MV-4-11 (cell line): Measurements from ENCODE around the gene HOXA11.

Experiments
- DNase-seq: peaks from one replicate; lab custom pipeline; 2025; lab: John Stamatoyannopoulos, UW

The HOXA11 gene

GRCh38 chr7:27180431-27181420 lies 4.3 kb downstream of the HOXA11 start:
- no peak for DNase-seq

DNA sequence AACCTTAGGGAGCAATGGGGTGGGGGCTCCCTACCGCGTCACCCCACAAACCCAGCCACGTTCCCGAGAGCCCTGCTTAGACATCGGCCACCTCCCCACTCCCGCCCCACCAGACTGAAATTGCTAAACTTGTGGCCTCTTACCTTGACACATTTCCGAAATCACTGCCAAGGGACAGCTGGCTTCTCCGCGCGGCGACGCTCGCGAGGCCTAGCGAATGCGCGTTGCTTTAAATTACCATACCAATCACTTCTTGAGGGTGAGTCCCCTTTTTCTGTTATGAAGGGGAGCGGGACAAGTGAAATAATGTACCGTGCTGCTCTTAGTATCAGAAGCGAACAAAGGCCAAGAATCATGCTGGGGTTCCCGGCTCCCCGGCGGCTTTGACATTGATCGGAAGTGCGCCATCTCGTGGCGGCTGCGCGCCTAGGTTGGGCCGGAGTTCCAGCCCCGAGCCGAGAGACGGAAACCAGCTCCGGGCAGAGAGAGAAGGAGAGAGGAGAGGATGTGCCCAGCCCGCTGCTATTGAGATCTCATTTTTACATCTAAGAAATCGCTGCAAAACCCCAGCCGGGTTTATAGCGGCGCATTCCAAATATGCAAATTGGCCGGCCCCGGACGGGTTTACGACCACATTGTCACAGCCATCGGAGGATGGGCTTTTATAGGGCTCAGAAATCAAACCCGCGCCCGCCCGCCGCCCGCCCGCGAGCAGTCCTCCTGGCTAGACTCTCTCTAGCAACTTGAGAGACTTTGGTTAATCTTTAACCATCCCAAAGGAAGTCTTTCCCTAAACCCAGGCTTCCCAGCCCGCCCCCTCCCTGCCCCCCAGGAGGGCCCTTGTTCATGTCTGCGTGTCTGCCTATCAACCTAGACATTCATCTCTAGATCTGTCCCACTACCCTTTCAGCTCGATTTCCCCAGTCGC lies 5.3 kb downstream of the HOXA11 start:
- peak; percentile 41 for DNase-seq

- DNase-seq: no peak
These were observed 6.0 kb downstream of the HOXA11 start for GRCh38 chr7:27179030-27179429.

DNA sequence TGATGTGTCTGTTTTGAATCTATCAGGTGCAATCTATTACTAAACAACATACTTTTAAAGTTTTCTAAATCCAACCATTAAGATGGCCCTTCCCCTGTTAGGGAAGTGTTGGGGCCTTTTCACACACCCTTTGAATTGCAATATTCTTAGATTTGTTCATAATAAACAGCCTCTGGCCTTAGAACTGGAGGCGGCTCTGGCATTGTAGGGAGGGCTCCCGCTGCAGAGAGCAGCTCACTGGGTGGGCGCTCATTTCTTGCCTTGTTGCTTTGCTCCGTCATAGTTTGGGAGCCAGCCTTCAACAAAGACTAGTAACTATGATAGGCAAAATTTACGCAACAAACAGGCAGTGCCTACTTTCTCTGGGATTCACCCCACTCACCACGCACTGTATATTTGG lies 6.7 kb downstream of the HOXA11 start:
- DNase-seq: no peak

- DNase-seq: no peak
These were observed 7.2 kb downstream of the HOXA11 start for GRCh38 chr7:27177795-27178320.

DNA sequence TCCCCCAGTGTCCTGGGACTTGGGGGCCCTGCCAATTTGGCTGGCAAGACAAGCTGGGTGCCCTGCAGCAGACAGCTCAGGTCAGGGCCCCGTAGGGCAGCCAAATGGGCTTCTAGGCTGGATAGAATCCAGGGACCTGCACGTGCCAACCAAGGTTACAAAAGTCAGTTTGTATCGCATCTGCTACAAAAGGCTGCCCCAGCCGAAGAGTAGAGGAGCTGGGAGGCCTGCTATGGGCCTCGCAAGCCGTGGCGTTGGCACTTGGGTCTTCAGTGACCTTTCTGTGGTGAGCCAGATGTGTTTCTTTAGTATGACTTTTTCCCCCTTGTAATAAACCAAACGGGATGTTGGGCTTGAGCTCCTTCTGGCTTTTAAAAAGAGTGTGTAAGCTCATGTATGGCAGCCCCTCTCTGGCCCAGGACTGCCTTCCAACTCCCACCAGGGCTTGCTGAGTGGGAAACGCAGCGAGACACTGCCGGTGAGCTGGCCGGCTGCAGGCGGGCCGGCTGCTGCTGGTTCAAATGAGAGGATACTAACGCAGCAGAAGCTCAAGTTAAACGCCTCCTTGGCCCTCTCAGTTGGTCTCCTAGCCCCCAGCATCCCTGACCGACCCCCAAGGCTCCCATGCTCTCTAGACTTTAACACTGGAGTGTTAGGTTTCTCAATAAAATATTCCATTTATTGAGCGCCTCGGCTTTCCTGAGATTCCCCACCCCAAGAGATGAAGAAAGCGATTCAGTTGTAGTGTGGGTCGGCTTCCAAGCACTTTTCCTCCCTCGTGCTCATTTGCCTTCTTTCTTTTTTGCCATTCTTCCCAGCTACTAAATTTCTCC lies 7.9 kb downstream of the HOXA11 start:
- no peak for DNase-seq

DNA sequence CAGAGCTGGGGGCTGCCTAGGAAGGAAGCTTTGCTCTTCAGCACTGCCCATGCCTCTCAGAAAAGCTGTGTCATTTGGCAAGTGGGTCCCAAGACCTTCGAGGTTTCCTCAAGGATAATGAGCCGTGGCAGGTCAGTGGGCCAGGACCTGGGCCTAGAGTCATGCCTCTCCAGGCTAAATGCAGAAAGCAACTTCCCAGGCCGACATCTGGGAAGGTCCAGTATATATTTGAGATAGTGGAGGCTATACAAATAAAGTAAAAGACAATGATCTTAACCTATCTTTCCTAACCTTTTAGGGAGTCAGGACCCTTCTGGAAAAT lies 8.5 kb downstream of the HOXA11 start:
- DNase-seq: no peak

DNA sequence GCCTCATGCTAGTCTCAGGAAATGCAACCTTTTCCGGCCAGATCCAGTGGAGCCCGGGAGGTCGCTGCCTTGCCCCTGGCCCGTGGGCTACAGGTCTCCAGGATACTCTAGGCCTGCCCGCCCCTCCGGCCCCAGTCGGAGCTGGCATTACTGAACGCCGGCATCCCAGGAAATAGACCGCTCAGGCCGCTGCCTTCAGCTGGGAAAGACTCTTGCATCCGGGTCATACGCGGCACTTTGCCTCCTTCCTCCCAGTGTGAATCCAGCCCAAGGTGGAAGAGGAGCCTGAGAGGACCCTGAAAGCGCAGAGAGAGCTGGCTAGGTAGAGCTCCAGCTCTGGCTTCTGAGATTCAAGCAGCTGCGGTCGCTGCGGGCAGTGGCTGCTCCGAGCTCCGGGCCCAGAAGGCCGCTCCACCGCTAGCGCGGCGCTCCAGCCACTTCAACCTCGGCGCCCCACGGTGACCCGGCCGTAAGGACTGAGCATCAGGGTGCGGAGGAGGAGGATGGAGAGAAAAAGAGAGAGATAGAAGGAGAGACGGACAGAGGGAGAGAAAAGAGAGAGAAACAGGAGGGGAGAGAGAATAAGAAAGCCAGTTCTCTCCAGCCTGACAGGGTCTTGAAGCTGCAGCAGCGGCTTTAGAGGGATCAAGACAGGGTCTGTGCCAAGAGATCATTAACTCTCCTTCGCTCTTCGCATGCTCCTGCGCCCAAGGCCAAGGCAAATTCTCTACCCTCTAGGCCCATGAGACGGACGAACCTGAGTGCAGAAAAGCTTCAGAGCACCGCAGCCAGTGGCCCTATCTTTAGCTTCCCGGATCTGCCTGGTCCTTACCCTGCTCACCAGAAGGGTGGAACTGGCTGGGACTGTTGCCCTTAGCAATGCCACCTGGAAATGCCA lies 9.2 kb downstream of the HOXA11 start:
- no peak for DNase-seq

DNA sequence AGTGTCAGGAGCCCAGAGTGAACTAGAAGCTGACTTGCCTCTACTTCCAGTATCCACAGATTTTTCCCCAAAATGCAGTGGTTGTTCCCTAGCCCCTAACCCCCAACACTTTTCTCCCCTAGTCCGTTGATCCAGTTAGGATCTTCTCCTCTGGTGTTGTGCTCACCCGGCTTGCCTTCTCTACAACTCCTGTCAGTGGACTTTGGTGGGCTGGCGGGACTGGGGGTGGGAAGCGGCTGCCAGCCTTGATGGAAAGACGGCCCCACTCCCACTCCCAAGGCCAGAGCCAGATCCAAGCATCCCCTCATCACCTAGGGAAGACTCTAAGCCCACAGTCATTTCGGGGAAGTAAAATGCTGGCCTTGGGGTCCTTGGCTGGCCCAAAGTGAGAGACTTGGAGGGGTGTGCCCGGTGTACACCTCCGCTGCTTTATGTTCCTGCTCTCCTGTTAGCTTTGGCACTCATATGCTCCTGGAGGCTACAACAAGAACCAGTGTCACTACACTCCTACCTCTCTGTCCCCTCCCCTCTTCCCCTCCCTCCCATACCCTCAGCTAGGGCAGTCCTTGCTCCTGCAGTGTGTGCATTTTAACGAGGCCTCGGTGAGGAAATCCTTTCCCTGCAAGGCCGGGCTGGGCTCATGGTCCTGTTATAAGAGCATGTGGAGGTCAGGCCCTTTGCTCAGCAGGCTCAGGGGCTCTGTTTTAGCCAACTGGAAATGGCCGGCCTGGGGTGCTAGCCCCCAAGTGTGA lies 10.0 kb downstream of the HOXA11 start:
- DNase-seq: no peak

DNA sequence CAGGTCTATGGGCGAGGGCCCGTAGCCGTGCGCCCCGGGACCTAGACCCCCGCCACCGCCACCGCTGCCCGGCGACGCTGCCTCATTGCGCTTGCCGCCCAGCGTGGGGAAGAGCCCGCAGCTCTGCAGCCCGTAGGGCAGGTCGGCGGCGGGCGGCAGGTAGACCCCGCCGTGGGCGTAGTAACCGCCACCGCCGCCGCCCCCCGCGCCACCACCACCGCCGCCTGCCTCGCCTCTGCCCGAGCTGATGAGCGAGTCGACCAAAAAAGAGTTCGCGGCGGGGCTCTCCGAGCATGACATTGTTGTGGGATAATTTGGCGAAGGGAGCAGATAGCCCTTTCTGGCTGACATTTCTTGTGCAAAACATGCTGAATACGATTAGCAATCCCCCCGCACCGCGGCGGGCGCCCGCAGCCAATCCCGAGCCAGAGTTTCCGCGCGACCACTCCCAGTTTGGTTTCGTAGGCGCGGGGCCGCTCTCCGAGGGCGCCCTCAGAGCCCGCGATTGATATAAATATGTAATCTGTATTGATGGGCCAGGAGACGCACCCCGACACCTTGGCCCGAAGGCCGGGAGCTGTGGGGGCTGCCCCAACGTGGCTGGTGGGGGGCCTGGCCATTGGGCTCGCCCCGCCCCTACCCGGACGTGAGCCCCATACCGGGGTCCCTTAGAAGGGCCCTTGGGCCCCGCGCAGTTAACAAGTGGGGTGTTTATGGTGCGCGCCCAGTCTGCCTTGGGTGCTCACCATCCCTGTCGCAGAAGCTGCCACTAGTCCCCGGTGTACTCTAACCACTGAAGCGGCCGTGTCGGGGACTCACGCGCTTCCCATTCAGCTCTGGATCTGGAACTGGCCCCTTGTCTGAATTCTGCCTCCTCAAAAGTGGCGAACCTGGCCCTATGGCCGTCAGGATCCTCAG lies 10.8 kb downstream of the HOXA11 start, which contains the start of gene HOXA10:
TSS of gene HOXA10 (minus strand) at position 365 of the 918 bp plus-strand sequence. CDS start at position 351, 14 bp downstream.
- DNase-seq: peak; percentile 39

GRCh38 chr7:27173511-27173955 lies 11.5 kb downstream of the HOXA11 start:
- DNase-seq: peak; percentile 20

DNA sequence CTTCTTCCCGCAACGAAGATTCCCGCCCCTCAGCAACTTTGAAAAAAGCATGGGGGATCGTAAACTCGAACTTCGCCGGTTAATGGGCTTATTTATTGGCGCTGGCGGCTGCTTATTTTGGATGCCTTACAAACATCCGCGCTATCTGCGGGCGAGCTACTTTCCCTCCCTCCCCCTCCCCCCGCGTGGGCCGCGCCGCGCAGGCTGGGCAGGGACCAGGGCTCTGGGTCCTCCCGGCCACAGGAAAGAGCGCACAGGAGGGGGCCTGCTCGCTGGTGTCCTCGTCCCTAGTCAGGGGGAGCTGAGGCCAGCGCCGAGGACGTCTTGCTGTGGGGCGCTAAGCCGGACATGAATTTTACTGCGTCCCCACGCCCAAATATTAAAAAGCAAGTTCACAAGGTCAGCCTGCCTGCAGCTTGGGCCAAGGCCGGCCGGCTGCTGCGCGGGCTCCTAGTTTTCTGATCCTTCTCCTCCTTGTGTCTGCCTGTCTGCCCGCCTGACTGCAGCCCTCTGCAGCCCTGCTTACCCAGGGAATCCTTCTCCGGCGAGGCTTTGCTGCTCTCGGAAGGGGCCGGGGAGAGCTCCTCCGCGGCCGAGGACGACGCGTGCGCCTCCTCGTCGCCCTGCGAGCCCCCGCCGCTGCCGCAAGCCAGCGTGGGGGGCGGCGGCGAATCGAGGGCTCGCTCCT lies 12.1 kb downstream of the HOXA11 start:
- no peak for DNase-seq

- DNase-seq: no peak
These were observed 12.7 kb downstream of the HOXA11 start for GRCh38 chr7:27172315-27172774.

DNA sequence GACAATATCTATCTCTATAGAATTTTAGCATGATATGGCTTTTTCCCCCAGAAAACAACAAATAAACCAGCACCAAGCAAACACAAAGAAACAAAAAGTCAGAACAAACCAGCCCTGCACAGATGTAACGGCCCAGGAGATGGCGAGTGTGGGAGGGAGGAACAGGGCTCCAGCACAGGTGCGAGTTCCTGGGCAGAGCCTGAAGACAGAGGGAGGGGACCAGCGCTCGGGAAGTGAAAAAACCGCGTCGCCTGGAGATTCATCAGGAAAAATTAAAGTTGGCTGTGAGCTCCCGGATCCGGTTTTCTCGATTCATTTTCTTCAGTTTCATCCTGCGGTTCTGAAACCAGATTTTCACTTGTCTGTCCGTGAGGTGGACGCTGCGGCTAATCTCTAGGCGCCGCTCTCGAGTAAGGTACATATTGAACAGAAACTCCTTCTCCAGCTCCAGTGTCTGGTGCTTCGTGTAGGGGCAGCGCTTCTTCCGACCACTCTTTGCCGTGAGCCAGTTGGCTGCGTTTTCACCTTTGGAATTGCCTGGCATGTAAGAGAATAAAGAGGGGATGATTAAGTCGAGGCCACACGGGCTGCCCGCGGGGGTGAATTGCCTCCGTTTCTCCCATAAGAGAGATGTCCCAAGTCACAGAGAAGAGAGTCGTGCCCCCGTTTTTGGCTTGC lies 13.3 kb downstream of the HOXA11 start:
- peak; percentile 11 for DNase-seq

DNA sequence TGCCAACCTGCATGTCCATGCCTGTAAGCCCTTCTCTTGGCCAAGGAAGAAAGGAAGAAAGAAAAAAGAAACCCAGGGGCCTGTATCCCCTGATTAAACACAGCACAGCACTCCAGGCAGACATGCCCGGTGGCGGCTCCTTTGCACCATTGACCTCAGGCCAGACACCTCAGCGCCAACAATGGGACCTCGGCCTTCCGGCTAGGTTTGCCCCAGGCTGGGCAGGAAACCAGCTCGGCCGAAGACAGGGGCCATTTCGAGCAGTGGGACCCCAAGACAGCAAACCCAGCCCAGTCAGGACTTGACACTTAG lies 13.8 kb downstream of the HOXA11 start:
- no peak for DNase-seq

GRCh38 chr7:27170426-27171324 lies 14.4 kb downstream of the HOXA11 start:
- DNase-seq: no peak
